Embryonic facial prominence (tissue), 1 donor: ENCODE measurements around the gene OR14A16.

Experiments used
- DNase-seq: peaks from one replicate; pipeline ENCODE4 v3.0.0-alpha.2; 2016; ENCODE audit errors: extremely low spot score

The OR14A16 gene

DNA sequence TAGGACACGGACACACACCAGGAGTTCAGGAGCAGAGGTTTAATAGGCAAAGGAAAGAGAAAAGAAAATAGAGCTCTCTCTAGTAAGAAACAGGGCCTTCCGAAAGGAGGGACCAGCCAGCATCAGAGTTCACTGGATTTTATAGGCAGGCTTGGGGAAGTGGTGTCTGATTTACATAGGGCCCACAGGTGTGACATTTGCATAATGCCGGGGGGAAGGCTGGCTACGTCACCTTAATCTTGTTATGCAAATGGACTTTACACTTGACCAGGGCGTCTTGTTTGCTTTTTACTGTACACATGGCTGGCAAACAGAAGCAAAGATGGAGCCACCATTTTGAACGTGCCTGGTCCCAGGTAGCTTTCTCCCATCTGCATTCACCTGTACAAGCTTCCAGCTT lies at the start of gene OR14A16:
Gene OR14A16 (minus strand): TSS at position 97 of the 400 bp plus-strand sequence. CDS start 8,390 bp downstream, outside the sequence.
- DNase-seq, result no peak

- DNase-seq, result no peak
Measured at GRCh38 chr1:247865416-247865815, 41.5 kb upstream of the OR14A16 start.

DNA sequence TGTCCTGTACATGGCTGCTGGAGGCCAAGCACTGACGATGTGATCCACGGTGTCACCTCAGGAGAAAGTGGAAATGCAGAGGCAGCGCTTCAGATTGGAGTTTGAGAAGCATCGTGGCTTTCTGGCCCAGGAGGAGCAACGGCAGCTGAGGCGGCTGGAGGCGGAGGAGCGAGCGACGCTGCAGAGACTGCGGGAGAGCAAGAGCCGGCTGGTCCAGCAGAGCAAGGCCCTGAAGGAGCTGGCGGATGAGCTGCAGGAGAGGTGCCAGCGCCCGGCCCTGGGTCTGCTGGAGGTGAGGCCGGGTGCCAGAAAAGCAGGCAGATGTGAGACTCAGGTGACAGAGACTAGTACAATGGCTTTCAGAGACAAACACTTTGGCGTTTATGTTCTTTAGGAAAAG lies 40.7 kb upstream of the OR14A16 start:
- DNase-seq, result no peak

DNA sequence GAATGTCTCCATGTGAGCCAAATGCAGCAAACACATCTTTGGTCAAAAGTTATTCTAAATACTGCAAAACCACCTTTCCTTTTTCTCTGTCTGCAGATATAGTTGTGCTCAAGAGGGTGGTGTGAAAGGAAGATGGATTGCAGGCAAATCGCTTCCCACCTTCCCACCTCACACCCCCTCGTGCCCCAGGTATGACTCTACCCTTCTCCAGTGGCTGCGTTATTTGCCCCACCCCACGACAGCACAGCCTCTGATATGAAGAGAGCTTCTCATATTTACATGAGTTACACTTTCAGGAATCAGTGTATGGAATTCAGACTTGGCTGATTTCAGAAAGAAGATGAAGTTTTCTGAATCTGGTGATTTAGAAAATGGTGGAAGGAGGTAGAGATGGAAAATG lies 38.8 kb upstream of the OR14A16 start:
- DNase-seq, result no peak

- no peak for DNase-seq
Measured at GRCh38 chr1:247857985-247858619, 34.2 kb upstream of the OR14A16 start.

DNA sequence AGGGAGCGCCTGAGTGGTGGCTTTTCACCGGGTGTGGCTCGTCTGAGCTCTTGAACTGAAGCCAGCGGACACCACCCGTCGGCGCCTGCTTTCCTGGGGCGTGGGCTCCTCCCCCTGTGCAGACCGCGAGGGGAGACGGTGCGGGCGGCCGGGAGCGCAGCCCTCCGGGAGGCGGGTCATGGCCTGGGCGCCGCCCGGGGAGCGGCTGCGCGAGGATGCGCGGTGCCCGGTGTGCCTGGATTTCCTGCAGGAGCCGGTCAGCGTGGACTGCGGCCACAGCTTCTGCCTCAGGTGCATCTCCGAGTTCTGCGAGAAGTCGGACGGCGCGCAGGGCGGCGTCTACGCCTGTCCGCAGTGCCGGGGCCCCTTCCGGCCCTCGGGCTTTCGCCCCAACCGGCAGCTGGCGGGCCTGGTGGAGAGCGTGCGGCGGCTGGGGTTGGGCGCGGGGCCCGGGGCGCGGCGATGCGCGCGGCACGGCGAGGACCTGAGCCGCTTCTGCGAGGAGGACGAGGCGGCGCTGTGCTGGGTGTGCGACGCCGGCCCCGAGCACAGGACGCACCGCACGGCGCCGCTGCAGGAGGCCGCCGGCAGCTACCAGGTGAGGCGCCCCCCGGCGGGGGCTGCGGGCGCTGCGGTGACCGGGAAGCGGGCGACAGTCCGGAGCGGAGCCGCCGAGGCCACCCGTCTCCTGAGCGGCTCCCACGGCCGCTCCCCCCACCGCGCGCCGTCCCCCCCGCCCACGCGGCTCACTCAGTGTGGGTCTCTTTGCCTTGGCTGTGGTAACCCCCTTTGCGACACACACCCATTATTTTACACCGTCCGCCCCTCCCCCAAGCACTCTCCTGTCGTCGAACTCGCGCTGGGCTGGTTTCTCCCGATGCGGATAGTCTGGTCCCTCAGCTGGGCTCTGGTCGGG lies 33.4 kb upstream of the OR14A16 start, which contains the start of gene TRIM58:
Gene TRIM58 (plus strand): TSS at position 119 of the 916 bp plus-strand sequence. CDS start 60 bp downstream, at position 179.
- DNase-seq, result no peak

- DNase-seq, result no peak
Measured at GRCh38 chr1:247855911-247856310, 32.0 kb upstream of the OR14A16 start.

DNA sequence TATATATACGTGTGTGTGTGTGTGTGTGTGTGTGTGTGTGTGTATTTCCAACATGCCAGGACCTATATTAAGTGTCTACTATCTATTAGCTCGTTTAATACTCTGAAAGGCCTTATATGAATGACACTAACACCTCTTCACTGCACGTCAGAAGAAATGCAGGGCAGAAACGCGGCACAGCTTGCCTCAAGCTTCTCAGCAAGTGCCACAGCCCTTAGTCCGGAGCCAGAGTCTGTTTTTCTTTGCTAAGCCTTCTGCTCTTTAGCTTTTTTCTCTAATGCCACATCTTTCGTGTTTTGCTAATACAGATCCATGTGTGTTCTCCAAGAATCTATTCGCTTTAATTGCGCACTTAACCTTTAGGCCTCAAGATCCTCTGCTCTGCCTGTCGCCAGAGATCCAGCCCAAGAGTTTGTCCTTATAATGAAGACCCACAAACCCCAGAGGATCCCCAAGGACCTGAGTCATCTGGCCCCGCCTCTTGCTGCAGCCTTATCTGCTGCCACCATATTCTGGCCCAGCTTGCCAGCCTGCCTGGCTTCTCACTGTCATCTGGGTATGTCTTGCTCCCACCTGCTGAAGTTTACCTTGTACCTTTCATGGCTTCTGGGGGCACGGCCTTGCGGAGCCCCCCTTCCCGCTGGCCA lies 31.1 kb upstream of the OR14A16 start:
- DNase-seq, result no peak

GRCh38 chr1:247849616-247850015 lies 25.7 kb upstream of the OR14A16 start:
- DNase-seq, result no peak

- DNase-seq, result no peak
Measured at GRCh38 chr1:247848346-247848745, 24.4 kb upstream of the OR14A16 start.

- no peak for DNase-seq
Measured at GRCh38 chr1:247845693-247846017, 21.7 kb upstream of the OR14A16 start.

- no peak for DNase-seq
Measured at GRCh38 chr1:247845011-247845692, 21.2 kb upstream of the OR14A16 start.

DNA sequence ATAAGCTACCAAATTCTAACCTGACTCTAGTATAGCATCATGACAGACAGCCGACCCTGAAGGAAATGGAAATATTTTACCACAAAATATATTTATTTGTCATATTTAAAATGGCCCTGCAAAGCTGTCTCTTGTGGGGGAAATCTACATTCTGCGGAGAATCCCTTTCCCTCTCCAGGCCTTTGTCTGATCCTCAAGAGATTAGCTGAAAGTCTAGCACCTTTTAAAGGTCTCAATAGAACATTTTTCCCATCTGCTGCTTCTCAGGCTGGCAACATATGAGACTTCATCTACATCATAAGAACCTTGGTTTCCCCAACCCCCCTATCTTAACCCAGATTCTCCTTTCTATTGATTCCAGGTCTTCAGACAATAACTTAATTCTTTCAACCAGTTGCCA lies 19.5 kb upstream of the OR14A16 start:
- no peak for DNase-seq

- no peak for DNase-seq
Measured at GRCh38 chr1:247841796-247842195, 17.9 kb upstream of the OR14A16 start, which contains the start of gene OR11L1. OR11L1 (minus strand) TSS chr1:247841896; CDS start chr1:247841896, 0 bp downstream.

DNA sequence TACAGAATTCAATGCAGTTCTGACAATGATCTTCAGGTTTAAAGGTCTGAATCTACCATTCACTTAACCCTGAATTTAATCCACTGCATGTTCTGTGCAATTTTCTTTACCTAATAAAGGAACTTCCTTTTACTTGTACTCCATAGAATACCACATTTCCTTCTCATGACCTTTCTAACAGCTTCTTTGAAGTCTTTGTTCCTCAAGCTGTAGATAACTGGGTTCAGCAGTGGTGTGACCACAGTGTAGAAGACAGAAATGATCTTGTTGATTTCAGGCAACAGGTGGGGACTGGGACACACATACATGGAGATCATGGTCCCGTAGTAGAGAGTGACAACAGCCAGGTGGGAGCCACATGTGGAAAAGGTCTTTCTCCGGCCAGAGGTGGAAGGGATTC lies 16.9 kb upstream of the OR14A16 start:
- DNase-seq, result no peak

GRCh38 chr1:247833601-247834000 lies 9.7 kb upstream of the OR14A16 start:
- DNase-seq, result no peak

DNA sequence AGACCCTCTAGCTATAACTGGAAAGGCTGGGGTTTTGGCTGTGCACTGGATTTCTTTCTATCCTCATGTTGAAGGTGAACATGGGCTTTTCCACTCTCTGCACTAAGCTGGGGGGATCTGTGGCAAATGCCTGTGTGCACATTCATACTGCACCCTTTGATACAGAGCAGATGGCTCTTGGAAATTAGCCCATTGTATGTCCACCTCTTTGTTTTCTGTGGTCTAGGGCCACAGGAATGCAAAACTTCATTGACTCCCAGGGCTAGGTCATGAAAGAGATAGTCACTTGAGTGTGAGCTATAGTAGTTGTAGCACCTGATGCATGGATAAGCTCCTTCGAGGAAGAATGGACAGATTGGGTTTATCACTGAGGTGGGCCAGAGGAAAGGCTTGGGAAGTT lies 5.7 kb upstream of the OR14A16 start:
- no peak for DNase-seq

DNA sequence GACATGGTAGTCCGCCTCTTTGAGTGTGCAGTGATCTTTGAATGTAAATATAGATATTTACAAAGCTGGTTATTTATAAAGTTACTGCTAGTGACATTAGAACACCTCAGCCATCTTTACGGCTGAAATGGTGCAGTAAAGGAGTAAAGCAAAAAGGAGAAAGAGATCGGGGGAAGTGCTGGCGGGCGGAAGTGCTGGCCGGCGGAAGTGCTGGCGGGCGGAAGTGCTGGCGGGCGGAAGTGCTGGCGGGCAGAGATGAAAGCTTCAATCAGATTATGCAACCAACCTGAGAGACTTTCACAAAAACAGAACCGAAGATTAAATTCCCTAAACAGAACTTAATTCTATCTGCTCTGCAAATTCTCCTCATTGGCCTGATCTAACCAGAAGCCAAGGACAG lies 1.4 kb upstream of the OR14A16 start:
- no peak for DNase-seq

DNA sequence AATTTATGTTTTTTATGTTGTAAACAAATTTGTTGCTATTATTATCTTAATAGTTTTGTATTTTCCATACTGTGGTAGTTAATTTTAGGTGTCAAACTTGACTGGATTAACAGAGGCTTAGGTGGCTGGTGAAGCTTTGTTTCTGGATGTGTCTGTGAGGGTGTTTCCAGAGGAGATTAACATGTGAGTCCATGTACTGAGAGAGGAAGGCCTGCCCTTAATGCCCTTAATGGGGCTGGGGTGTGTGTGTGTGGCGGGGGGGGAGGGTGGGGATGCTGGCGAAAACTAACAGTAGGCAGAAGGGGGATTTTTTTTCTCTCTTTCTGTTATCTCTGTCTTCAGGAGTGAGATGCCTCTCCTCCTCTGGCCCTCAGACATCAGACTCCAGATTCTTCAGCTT lies 1.9 kb downstream of the OR14A16 start:
- DNase-seq, result no peak

DNA sequence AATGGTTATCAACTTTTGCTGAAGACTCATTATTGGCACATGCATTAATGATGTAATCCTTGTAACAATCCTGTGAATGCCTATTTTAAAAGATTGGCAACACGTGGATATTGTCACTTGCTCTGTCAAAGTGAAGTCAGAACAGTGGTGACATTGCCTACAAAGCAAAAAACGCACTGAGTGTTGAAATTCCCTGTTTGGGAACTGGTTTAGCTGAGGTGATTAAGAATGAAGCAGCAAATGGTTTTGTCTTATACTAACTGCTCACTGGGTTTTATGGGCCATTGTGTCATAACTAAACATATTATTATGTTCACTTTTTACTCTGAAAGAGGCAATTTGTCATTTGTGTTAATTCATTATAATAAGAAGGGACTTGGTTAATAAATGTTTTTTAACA lies 11.3 kb downstream of the OR14A16 start:
- no peak for DNase-seq

DNA sequence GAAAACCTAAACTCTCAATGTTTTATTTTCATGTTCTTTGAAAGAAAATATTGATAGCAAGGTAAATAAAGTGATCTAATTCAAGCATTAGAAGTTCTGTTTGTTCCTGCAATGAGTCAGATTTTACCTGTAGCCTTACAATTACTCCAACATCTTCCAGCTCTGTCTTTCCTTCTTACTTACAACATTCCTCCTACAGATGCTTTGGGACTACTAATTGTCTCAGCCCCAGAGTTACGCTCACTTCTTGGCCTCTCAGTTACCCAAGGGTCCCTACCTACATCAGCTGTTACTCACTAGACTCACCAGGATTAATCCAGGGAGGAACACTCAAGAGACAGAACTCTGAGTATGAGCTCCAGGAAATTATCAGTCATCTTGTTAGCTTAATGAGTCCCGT lies 26.4 kb downstream of the OR14A16 start:
- DNase-seq, result no peak

GRCh38 chr1:247769603-247770002 lies 54.3 kb downstream of the OR14A16 start:
- no peak for DNase-seq
